Measurements from ENCODE around the gene MED28.
"Not testable (repeated sequence)": the region's sequence is repeated elsewhere in the genome, so short reads cannot be mapped to it uniquely, and the experiment has no call there.

The MED28 gene, protein sequence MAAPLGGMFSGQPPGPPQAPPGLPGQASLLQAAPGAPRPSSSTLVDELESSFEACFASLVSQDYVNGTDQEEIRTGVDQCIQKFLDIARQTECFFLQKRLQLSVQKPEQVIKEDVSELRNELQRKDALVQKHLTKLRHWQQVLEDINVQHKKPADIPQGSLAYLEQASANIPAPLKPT

DNA sequence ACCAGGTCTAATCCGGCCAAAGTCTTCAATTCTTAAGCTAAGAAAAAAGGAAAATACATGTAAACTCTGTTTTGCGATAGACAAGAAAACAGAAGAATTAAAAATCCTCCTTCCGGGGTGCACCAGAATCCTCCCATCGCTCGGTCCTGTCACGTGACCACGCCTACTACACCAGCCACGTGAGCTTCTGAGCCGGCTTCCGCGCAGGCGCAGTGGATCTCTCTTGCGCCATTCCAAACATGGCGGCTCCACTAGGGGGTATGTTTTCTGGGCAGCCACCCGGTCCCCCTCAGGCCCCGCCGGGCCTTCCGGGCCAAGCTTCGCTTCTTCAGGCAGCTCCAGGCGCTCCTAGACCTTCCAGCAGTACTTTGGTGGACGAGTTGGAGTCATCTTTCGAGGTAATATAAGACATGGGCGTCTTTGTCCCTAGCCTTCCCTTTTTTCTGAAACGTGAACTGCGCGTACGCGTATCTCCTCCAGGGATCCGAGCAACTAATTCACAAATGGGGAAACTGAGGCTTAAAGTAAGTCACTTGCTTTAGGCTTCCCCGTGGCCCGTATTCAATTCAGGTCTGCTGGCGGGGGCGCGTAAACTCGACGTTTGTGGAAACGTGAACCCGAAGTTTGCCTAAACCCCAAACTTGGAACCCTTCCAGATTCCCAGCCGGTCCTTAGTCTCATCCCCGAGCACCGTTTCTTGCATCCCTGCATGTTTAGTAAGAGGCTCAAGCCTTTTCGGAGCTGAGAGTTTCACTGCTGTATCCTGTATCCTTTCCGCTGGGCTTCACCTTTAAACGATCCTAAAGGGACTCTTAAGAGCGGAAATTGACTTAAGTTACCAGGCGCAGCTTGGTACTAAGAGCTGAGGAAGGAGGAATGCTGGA lies at the start of gene MED28:
TSS of gene MED28 (plus strand) at position 226 of the 884 bp plus-strand sequence. CDS start at position 240, 14 bp downstream.
- peak; percentile 92 for DNase-seq

DNA sequence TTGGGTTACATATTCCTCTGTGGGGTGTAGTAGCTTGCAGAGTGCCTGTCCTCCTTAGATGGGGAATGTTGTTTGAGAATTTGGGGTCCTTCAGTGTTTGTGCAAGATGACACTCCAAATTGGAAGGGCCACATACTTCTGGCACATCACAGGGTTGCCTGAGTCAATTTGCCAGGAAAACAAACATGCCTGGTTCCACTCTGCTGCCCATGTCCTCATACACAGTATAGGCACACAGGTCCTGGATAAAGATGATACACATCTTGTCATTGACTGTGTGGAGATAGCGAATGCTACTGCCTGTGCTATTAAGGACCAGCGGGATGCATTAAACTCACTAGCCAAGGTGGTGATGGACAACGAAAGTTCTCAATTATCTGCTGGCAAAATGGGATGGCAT lies 48.6 kb upstream of the MED28 start:
- no peak for DNase-seq

DNA sequence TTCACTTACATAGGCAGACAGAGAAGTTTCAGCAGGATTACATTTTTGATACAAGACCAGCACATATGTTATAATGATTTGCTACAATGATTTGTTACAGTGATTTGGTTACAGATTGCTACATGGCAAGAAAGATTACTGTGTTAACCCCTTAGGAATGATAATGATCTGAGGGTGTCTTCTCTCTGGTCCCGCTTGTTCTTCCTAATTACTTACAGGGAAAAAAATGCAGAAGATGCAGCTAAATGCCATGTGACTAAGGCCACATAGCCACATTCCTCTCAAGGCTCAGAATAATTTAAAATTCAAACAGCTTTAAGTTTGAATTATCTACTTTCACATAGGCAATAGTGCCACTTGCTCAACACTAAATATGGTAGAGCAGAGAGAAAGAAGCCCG lies 47.2 kb upstream of the MED28 start:
- DNase-seq: no peak

DNA sequence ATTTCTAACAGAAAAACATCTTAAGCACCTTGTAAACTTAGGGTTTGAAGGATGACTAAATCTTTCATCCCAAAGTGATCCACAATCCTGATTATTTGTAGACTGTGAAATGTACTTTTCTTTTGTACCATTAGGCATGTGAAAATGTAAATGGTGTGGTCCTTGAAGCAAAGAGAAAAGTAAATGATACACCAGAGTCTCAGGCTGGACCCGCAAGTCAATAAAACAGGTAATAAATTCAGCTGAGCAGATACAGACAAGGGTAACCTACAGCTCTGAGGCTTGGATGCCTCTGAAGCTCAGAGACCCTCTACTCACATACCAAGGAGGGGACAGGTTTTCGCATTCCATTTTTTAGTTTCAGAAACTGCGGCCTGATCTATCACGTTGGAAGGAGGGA lies 40.2 kb upstream of the MED28 start:
- DNase-seq: no peak

DNA sequence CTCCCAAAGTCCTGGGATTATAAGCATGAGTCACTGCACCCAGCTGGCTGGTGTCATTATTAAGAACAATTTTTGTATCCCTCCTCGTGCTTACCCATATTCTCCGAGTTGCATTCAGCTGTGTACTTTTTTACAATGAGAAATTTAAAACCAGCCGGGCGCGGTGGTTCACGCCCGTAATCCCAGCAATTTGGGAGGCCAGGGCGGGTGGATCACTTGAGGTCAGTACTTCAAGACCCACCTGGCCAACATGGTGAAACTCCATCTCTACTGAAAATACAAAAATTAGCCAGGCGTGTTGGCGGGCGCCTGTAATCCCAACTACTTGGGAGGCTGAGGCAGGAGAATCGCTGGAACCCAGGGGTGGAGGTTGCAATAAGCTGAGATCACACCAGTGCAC lies 39.3 kb upstream of the MED28 start:
- not testable (repeated sequence) for DNase-seq

DNA sequence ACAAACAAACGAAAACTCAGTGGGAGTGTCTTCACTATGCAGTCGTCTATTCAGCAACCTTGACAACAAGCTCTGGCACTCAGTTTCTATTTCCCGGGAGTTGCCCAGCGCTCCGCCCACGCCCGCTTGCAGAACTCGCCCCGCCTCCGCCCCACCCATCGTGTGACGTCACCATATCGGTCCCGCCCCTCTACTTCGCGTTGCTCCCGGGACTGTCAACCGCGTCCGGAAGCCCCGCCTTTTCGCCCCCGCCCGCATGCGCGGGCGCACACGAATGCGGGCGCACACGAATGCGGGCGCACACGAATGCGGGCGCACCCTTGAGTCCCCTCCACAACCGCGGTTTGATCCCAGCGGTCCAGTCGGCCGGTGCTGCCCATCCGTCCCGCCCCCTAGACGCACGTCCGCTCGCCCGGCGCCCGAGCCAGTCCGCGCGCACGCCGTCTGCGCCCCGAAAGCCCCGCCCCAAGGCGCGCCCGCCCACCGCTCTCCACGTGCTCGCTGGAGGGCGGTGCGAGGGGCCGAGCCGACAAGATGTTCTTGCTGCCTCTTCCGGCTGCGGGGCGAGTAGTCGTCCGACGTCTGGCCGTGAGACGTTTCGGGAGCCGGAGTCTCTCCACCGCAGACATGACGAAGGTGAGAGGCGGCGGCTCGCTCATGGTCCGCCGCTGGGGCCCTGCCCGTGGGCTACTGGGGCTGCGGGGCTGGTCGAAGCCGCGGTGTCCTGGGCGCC lies 37.3 kb upstream of the MED28 start, which contains the start of gene LAP3:
TSS of gene LAP3 (plus strand) at position 267 of the 733 bp plus-strand sequence. CDS start at position 535, 268 bp downstream.
- DNase-seq: peak; percentile 91

DNA sequence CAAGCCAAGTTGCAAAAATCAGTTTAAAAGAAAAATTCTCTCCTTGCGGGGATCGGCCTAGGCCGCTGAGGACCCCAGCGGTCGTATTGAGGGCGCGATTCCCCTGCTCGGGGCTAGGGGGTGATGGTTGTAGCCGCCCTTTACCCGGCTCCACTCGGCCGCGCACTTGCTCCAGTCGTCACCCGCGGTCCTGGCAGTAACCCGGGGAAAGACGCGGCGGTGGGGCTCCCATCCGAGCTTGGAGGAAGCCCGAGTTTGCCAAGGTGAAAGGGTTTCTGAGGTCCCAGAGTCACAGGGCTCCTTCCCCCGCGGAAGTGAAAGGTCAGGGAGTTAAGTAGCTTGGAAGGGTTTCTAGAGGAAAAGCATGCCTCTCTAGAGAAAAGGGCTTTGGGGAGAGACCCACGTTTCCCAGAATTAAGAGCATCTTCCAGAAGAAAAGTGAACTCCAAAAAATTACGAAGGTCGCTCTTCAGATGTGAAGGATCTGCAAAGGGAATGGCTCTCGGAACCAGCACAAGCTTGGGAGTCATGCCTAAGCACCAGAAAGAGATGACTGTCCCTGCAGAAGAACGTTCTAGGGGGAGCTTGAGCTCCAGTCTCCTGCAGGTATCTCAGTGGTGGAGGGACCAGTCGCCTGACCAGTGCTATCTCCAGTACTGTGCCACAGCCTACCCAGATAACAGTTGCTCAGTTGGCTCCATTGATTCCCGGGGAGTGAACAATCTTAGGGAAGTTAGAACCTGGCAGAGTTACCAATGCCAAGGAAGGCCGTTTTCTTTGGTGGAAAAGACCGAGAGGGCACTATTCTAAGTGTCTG lies 36.6 kb upstream of the MED28 start:
- peak; percentile 26 for DNase-seq

DNA sequence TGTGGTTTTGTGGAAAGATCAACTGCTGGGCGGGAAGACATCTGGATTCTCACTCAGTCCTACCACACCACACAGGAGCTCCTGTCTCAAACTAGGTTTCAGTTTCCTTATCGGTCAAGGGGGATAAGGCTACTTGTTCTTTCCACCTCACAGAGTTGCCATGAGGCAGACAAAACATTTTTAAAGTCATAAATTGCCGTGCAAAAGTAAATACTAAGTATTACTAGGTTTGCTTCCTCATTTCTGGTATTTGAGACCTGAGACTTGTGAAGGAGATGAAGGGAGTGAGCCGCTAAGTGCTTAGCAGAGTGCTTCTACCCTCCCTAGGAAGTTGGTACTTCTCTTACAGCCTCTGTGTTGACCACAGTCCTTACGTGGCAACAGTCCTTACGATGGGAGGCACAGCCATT lies 36.0 kb upstream of the MED28 start:
- peak; percentile 80 for DNase-seq

DNA sequence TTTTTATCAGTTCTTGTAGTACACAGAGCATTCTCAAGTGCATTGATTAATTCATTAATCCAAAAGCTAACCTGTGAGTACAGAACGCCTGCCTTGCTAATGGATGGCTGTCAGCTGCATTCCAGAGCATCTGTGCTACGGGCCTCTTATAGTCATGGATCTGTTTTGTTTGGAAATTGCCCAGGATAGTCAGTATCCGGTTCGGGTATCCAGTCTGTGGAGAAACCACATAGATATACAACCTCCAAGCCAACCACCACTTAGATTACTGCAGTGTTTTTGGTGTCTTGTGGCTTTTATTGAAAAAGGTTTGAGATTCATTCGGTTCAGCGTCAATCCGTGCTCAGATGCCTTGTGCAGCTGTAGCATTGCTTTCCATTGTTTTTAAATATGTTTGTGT lies 33.5 kb upstream of the MED28 start:
- no peak for DNase-seq

DNA sequence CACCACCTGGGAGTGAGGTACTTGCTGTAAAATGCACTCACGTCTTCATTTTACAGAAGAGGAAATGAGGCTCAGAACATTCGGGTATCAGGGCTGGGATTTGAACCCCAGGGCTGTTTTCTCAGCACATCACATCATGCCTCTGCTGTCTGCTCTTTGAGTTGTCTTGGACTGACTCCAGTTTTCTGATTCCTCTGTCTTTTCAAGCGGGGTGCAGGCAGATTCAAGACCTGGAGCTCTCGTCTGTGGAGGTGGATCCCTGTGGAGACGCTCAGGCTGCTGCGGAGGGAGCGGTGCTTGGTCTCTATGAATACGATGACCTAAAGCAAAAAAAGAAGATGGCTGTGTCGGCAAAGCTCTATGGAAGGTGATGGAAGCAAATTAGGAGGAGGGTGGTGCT lies 31.2 kb upstream of the MED28 start:
- no peak for DNase-seq

DNA sequence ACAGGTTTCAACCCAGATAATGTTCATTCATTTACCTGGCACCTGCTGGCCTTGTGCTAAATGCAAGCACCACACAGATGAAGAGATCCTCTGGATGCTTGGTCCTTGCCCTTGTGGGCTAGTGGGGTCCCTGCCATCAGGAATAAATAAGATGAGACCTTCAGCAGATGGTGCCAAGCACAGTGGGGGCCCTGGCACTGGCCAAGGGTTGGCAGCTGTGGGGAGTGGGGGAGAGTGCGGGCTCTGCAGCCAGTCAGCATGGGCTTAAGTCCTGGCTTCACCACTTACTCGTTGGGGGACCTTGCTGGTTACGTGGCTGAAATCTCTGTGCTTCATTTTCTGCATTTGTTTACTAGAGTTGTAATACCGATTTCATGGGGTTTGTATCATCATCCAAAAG lies 30.5 kb upstream of the MED28 start:
- no peak for DNase-seq

DNA sequence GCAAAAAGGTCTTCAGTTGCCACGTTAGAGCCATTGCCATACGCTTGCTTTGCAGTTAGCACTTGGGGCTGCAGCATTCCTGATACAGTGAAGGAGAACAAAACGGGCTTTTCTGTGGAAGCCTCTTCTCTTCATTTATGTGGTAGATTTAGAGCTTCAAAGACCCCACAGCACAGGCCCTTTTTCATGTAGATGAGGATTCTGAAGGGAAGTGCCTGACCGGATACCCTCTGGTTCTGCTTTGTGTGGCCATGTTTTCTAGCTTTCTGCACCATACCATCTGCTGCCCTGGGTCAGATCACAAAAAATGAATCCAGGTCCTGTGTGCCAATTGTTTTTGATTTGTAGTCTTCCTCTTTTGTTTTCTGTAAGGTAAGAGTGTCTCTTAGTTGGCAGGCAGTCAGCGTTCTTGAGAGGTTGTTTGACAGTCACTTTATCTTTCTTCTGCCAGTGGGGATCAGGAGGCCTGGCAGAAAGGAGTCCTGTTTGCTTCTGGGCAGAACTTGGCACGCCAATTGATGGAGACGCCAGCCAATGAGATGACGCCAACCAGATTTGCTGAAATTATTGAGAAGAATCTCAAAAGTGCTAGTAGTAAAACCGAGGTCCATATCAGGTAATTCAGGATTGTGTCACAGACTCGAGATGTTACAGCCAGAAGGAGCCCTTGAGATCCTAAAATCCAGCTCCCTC lies 29.8 kb upstream of the MED28 start:
- DNase-seq: no peak

DNA sequence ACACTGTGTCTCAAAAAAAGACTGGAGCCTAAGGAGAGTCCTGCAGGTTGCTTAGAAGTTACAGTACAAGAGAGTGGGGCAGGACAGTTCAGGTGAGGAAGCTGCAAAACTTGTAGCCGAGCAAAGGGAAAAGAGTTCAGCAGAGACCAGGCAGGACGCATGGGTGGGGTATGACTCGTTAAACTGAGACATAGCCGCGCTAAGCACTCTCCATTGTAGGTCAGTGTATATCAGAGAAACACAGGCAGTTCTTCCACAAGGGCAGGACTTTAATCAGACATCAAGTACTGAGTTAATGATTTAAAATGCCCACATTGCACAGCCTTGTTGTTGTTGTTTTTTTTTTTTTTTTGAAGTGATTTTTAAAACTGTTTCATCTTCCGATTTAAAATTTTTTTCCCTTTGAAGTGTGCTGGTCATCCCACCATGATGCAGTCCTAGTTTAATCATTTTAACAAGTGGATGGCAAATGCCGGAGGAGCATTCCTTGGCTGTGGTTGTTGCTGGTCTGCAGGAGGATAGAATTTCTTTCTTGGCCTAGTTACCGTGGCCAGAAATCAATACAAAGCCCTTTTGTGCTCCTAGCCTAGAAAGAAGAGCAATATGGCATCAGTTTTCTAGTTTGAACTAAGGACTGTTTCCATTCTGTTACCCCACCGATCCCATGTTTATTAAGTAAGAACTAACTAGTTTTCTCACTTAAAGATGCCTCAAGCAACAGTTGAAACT lies 27.2 kb upstream of the MED28 start:
- DNase-seq: no peak

DNA sequence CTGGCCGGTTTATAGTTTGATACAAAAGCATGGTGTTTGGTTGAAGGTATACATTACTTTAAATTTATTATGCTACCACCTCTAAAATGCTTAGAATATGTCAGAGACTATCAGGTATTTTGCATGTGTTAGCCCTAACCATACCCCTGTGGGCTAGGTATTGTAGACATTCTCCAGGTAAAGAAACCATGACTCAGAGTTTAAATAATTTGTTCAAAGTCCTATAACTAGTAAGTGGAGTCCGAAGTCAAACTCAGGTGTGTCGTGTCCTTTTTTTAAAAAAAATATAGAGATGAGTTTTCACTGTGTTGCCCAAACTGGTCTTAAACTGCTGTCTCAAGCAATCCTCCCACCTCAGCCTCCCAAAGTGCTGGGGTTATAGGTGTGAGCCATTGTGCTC lies 25.1 kb upstream of the MED28 start:
- DNase-seq: no peak

DNA sequence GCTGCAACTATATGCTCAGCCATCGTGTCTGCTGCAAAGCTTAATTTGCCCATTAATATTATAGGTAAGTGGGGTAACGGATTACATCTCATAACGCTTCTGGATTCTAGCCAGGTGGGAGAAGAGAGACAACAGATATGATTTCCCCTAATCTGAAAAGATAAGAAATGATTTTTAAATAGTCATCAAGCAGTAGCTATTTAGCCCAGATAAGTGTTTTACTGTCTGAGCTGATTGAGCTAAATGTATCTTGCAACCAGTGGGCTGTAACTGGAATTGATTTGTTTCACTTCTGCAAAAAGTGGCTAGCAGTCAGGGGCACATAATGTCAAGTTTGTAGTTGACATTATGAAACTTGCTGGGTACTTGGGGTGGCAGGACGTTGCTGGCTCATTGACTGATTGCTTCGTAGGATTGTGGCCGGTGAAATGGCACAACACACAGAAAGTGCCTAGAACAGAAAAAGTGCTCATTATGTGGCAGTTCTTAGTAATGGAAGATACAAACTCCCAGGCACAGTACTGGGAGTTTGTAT lies 18.9 kb upstream of the MED28 start:
- peak; percentile 96 for DNase-seq

DNA sequence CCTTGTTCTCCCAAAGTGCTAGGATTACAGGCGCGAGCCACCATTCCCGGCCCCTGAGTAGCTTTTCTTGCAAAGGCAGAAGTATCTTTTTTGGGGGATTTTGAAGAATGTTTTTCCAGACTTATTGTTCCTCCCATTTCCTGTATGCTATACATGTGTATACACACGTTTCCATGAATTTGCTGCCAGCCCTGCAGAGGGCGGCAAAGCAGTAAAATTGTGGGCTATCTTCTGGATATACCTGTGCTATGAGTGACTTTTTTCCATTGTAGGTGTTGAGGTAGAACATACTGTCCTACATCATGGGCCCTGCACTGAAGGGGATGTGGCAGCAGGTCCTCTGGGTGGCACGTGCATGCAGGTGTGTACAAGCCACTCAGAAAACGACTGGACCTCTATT lies 16.9 kb upstream of the MED28 start:
- DNase-seq: no peak

DNA sequence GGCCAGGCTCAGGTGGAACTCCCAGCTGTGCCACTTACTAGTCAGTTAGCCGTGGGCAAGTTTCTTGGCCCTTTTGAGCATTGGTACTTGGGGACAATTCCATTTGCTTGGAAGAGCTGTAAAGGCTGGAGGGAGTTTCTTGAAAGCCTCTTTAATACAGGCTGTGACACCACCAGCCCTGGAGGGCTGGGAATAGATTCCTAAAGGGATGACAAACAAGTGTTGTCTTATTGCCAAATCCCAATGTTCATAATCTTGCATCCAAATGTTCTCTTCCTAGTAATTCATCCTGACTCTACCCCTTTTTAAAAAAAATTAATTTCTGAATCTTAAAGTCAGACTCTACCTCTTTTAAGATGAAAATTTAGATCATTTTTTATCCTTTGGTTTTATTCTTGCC lies 14.6 kb upstream of the MED28 start:
- no peak for DNase-seq

DNA sequence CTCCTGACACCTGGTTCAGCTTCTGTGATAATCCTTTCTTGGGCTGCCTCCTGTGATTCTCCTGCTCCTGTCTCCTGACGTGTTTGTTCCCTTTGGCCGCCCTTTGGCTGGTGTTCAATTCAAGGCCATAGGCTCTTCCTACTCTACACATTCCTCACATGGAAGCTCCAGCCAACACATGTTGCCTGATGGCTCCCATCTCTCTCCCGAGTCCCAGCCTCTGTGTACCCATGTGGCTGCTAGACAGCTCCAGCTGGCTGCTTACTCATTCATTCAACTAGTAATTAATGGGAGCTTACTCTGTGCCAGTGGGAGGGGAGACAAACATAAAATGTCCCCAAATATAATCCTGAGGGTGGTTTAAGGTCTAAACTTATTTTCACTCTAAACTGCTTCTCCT lies 9.2 kb upstream of the MED28 start:
- DNase-seq: no peak

DNA sequence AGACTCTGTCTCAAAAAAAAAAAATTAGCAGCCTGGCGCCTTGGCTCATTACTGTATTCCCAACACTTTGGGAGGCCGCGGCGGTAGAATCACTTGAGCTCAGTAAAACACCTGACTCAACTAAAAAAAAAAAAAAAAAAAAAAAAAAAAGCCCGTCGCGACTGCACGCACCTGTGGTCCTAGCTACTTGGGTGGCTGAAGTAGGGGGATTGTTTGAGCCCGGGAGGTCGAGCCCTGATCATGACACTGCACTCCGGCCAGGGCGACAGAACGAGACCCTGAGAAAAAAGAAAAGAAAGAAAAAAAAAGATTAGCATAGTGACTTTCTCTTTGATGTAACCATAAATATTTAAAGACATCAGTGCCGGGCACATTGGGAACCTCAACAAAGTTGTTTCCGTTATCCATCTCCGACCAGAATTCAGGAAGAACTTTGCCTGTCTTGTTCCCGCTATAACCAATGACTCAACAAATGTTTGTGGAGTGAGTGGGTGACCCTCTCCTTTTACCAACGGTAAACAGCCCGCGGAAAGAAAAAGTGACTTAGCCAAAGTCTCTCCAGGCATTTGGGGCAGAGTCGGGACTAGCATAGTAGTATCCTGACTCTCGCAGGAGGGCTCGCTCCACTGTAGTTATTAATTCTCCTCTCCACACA lies 553 bp upstream of the MED28 start:
- DNase-seq: no peak

DNA sequence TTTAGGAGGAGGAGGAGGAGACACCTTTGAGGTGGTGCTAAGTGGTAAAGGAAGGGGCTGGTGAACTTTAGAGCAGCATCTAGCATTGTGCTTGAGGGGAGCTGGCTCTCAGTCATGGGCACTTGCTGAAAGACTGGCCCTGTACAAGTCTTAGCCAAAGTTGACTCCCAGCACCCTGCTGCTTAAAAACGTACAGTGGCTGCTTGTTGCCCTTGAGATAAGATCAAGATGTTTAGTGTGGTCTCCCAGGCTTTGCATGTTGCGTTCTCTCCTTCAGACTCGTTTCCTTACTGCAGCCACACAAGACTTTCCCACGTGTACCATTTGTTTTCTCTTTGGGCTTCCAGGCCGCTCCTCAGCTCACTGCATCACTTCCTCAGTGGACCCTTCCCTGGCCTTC lies 1.8 kb downstream of the MED28 start:
- no peak for DNase-seq

DNA sequence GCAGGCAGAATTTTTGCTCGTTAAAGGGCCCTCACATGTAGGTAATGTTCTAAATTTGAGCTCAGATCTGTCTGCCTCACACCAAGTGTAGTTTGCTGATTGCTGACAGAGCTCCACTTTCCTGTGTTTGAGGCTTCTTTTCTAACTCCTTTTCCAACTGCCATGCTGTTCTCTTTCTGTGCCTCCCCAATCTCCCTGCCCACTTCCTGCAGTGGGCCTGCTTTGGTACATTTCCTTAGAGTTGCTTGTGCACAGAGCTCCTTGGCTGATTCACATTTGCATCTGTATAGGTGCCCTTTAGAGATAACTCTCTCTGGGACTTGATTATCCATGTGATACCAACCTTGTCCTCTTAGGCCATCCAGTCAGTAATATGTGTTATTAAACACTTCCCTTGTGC lies 4.5 kb downstream of the MED28 start:
- DNase-seq: no peak
